GM12892 (cell line): ENCODE measurements around the gene GRIA4.

Experiments used
- POLR2A ChIP-seq: IDR thresholded peaks from 2 replicates; pipeline ENCODE4 v1.6.1; 2011; ENCODE audit warnings: low read depth, low read length, control low read depth
- POLR2AphosphoS5 ChIP-seq: IDR thresholded peaks from 2 replicates; pipeline ENCODE4 v1.6.1; 2011; ENCODE audit warnings: low read depth, low read length, control low read depth
- TAF1 ChIP-seq: IDR thresholded peaks from 2 replicates; pipeline ENCODE4 v1.6.1; 2011; ENCODE audit warnings: low read depth, mild to moderate bottlenecking, control low read depth, low read length, borderline replicate concordance

GRCh38 chr11:106011481-106011880, 401.6 kb downstream of the GRIA4 start:
- no peak for TF ChIP-seq POLR2AphosphoS5
- TF ChIP-seq POLR2A = no peak
- TF ChIP-seq TAF1 = no peak
